ENCODE results near the gene NAPSA.

- peak in 1 of 7 experiments; percentile 12 for TF ChIP-seq CTCF (IDR thresholded peaks at IDR 0.05)
- TF ChIP-seq POLR2A (IDR thresholded peaks at IDR 0.05): no peak
- no peak for TF ChIP-seq POLR2AphosphoS5 (IDR thresholded peaks at IDR 0.05)
These were observed 32.2 kb downstream of the NAPSA start for GRCh38 chr19:50333235-50333736.
